Measurements from ENCODE around the gene PAQR8.

- TF ChIP-seq REST (IDR thresholded peaks at IDR 0.05; ENCODE audit: low read depth): no peak
- TF ChIP-seq TAF1 (IDR thresholded peaks at IDR 0.05; ENCODE audit: low read depth): no peak
- no peak for TF ChIP-seq FOXM1 (IDR thresholded peaks at IDR 0.05; ENCODE audit: borderline replicate concordance, low read depth)
These were observed 45.5 kb downstream of the PAQR8 start for GRCh38 chr6:52407467-52407866.
